Measurements from ENCODE around the gene NRN1. TPM values are rescaled to one million over a fixed set of nuclear protein-coding genes. Genes with fewer than 3 reads are reported as not detected.

Gene NRN1
- total RNA-seq, 1 donor from 2014 or later, result 1.3 TPM

GRCh38 chr6:5960456-5960855 lies 46.3 kb downstream of the NRN1 start:
- H3K27ac Mint-ChIP-seq, result no peak overlapping the region
- peaks cover 13% of the 10 kb centered on the region for H3F3A ChIP-seq (ENCODE audit: low read depth)
- no peaks in the 10 kb centered on the region for H4K20me1 ChIP-seq (ENCODE audit: low read depth)
- H3K27me3 ChIP-seq, result no peaks in the 10 kb centered on the region
- H3K4me1 ChIP-seq, result peaks cover 8% of the 10 kb centered on the region
- H3K9ac ChIP-seq, result no peak overlapping the region
- H3K9me3 Mint-ChIP-seq, result no peaks in the 10 kb centered on the region
- no peaks in the 10 kb centered on the region for H3K27me3 Mint-ChIP-seq (ENCODE audit: insufficient read depth, low read depth)
- H2AFZ ChIP-seq (replicated peaks), result no peak overlapping the region
- no peaks in the 10 kb centered on the region for H3K79me2 ChIP-seq (ENCODE audit: low read depth)
- no peak for TF ChIP-seq EZH2phosphoT487 (IDR thresholded peaks at IDR 0.05)
- H3K4me3 ChIP-seq, result no peak overlapping the region
- no peak overlapping the region for H3K4me2 ChIP-seq
- H3K36me3 Mint-ChIP-seq, result no peaks in the 10 kb centered on the region
- DNase-seq (ENCODE audit: low spot score), result no peak
- H3K9me3 ChIP-seq (ENCODE audit: low read depth), result no peaks in the 10 kb centered on the region
- no peak overlapping the region for H3K4me3 Mint-ChIP-seq
- no peak overlapping the region for H3K27ac ChIP-seq
- no peaks in the 10 kb centered on the region for H3K36me3 ChIP-seq
- H3K4me1 Mint-ChIP-seq, result peaks cover 16% of the 10 kb centered on the region

DNA sequence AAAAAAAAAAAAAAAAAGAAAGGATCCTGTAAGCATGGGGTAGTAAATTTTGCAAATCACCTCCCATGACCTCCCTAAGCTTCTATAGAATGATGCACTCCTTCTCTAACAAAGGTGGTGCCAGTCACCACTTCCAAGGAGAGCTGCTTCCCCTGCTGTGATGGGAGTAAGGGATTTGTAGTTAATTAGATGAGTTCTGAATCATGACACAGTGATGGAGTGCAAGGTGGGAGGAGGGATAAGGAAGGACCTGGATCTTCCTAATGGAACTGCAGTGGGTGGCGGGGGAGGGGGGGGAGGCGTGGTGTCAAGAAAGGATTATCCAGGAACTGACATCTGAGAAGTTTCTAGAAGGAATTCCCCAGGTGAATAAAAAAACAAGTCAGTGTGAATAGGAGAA lies 47.8 kb downstream of the NRN1 start:
- Histone ChIP-seq H3F3A (ENCODE audit: low read depth) (peaks cover 13% of the 10 kb centered on the region), H3K36me3 (no peaks in the 10 kb centered on the region), H3K9ac (no peak overlapping the region), H3K4me3 (no peak overlapping the region), H3K27ac (no peak overlapping the region), H4K20me1 (ENCODE audit: low read depth) (no peaks in the 10 kb centered on the region), H2AFZ (replicated peaks) (no peak overlapping the region), H3K4me1 (peaks cover 8% of the 10 kb centered on the region), H3K79me2 (ENCODE audit: low read depth) (no peaks in the 10 kb centered on the region), H3K27me3 (no peaks in the 10 kb centered on the region), H3K4me2 (no peak overlapping the region), H3K9me3 (ENCODE audit: low read depth) (no peaks in the 10 kb centered on the region)
- DNase-seq (ENCODE audit: low spot score), result peak; percentile 49
- Mint-ChIP-seq H3K27ac (peak overlapping the region; percentile 32), H3K36me3 (no peaks in the 10 kb centered on the region), H3K27me3 (ENCODE audit: insufficient read depth, low read depth) (peaks cover 2% of the 10 kb centered on the region), H3K9me3 (no peaks in the 10 kb centered on the region), H3K4me3 (no peak overlapping the region), H3K4me1 (peaks cover 16% of the 10 kb centered on the region)
- TF ChIP-seq EZH2 (IDR thresholded peaks at IDR 0.05), result no peak
- TF ChIP-seq EZH2phosphoT487 (IDR thresholded peaks at IDR 0.05), result no peak
- no peak for TF ChIP-seq CTCF (IDR thresholded peaks at IDR 0.05)

- no peak overlapping the region for H3K4me3 Mint-ChIP-seq
- Histone ChIP-seq H3K79me2 (ENCODE audit: low read depth) (no peaks in the 10 kb centered on the region), H3K9ac (no peak overlapping the region), H3K27me3 (no peaks in the 10 kb centered on the region), H3K27ac (no peak overlapping the region), H3K4me2 (no peak overlapping the region), H3F3A (ENCODE audit: low read depth) (peaks cover 13% of the 10 kb centered on the region), H2AFZ (replicated peaks) (no peak overlapping the region), H3K9me3 (ENCODE audit: low read depth) (no peaks in the 10 kb centered on the region), H3K4me3 (no peak overlapping the region), H4K20me1 (ENCODE audit: low read depth) (no peaks in the 10 kb centered on the region), H3K36me3 (no peaks in the 10 kb centered on the region), H3K4me1 (peaks cover 21% of the 10 kb centered on the region)
- TF ChIP-seq CTCF (IDR thresholded peaks at IDR 0.05) (no peak), EZH2phosphoT487 (IDR thresholded peaks at IDR 0.05) (no peak), EZH2 (IDR thresholded peaks at IDR 0.05) (no peak)
- H3K9me3 Mint-ChIP-seq, result no peaks in the 10 kb centered on the region
- peaks cover 15% of the 10 kb centered on the region for H3K4me1 Mint-ChIP-seq
- H3K27me3 Mint-ChIP-seq (ENCODE audit: insufficient read depth, low read depth), result peaks cover 2% of the 10 kb centered on the region
- no peak for DNase-seq (ENCODE audit: low spot score)
- no peak overlapping the region for H3K27ac Mint-ChIP-seq
- H3K36me3 Mint-ChIP-seq, result no peaks in the 10 kb centered on the region
Measured at GRCh38 chr6:5956939-5957338, 49.8 kb downstream of the NRN1 start.

DNA sequence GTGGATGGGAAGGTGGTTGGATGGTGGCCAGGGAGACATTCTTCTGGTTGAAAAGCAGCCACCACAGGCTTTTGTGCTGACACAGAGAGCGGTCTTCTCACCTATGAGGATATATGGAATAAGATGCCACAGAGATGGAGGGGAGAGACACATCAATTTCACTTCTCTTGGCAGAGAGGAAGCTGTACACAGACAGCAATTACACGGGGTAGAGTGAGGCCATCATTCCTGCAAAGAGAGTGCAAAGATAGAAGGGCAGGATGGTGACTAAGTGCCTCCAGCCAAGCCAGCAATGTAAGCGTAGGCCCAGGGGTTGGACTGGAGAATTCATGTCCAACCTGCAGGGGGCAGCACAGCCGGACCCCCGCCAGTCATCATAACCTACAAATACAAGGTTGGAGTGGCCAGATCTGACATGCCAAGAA lies 56.4 kb downstream of the NRN1 start:
- Mint-ChIP-seq H3K27me3 (ENCODE audit: insufficient read depth, low read depth) (peaks cover 2% of the 10 kb centered on the region), H3K9me3 (peaks cover 3% of the 10 kb centered on the region), H3K36me3 (no peaks in the 10 kb centered on the region), H3K27ac (no peak overlapping the region), H3K4me1 (no peaks in the 10 kb centered on the region), H3K4me3 (no peak overlapping the region)
- no peak overlapping the region for H3K4me2 ChIP-seq
- peaks cover 13% of the 10 kb centered on the region for H3K4me1 ChIP-seq
- no peak overlapping the region for H3K9ac ChIP-seq
- H3F3A ChIP-seq (ENCODE audit: low read depth), result no peaks in the 10 kb centered on the region
- no peaks in the 10 kb centered on the region for H3K36me3 ChIP-seq
- H3K79me2 ChIP-seq (ENCODE audit: low read depth), result no peaks in the 10 kb centered on the region
- no peak overlapping the region for H2AFZ ChIP-seq (replicated peaks)
- H3K27me3 ChIP-seq, result no peaks in the 10 kb centered on the region
- no peak overlapping the region for H3K27ac ChIP-seq
- TF ChIP-seq CTCF (IDR thresholded peaks at IDR 0.05), result peak; percentile 70
- no peak for TF ChIP-seq EZH2 (IDR thresholded peaks at IDR 0.05)
- TF ChIP-seq EZH2phosphoT487 (IDR thresholded peaks at IDR 0.05), result no peak
- H3K4me3 ChIP-seq, result no peak overlapping the region
- H4K20me1 ChIP-seq (ENCODE audit: low read depth), result no peaks in the 10 kb centered on the region
- peak; percentile 41 for DNase-seq (ENCODE audit: low spot score)
- H3K9me3 ChIP-seq (ENCODE audit: low read depth), result no peaks in the 10 kb centered on the region

Measured in neural progenitor cell (in vitro differentiated cells).